ENCODE measurements around the gene CORO7.

DNA sequence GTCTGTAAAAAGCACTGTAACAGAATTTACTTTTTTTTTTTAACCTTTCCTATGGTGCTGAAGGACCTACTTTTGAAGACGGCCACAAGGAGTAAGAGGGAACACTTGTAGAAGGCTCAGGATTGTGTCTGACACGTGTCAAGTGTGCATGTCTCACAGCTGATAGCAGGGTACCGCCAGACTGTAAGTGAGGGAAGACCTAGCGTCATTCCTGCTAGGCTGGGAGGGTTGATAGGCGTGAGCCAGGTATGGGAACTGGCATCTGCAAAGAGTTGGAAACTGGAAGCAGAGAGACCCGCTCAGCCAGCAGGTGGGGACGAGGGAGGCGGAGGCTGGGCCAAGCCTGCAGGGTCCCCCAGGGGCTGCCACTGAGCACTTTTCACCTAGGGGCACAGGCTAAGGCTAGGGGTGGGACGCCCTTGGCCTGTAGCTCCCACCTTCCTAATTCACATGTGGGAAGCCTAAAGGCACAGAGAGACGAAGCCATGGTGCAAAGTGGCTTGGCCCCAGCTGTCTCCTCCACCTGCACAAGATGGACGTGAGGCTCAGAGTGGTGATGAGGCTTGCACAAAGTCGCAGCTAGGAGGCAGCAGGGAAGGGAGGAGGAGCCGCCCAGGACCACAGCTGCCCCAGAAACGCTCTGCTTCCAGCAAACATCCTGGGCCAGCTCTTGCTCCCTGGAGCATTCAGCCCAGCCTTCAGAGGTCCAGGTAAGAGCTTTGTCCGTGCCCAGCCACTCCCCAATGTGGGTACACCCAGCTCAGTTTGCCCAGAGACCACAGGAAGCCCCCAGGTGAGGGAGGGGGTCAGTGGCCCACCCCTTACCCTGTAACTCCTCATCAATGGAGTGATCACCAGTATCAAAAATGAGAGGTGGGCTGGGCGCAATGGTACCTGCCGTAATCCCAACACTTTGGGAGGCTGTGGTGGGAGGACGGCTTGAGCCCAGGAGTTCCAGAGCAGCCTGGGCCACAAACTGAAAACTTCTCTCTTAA, 25.8 kb downstream of the CORO7 start:
- TF ChIP-seq, protein P1, sequence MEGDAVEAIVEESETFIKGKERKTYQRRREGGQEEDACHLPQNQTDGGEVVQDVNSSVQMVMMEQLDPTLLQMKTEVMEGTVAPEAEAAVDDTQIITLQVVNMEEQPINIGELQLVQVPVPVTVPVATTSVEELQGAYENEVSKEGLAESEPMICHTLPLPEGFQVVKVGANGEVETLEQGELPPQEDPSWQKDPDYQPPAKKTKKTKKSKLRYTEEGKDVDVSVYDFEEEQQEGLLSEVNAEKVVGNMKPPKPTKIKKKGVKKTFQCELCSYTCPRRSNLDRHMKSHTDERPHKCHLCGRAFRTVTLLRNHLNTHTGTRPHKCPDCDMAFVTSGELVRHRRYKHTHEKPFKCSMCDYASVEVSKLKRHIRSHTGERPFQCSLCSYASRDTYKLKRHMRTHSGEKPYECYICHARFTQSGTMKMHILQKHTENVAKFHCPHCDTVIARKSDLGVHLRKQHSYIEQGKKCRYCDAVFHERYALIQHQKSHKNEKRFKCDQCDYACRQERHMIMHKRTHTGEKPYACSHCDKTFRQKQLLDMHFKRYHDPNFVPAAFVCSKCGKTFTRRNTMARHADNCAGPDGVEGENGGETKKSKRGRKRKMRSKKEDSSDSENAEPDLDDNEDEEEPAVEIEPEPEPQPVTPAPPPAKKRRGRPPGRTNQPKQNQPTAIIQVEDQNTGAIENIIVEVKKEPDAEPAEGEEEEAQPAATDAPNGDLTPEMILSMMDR (IDR thresholded peaks at IDR 0.05 in 4 of 5, conservative IDR thresholded peaks at IDR 0.05 in 1 of 5), result no peak
- no peak for TF ChIP-seq POLR2A (IDR thresholded peaks at IDR 0.05)
